HL-60/S4 (cell line): ENCODE measurements around the gene ACSF3.
"Not testable (repeated sequence)": the region's sequence is repeated elsewhere in the genome, so short reads cannot be mapped to it uniquely, and the experiment has no call there.

Experiments used
- in situ Hi-C: fragments of 300-500 bp; cut with MboI; formaldehyde crosslinking; loops from 2 replicates; pipeline ENCODE4 v1.14.3; 2022; ENCODE audit warnings: low sequenced_read_pairs

Gene ACSF3

DNA sequence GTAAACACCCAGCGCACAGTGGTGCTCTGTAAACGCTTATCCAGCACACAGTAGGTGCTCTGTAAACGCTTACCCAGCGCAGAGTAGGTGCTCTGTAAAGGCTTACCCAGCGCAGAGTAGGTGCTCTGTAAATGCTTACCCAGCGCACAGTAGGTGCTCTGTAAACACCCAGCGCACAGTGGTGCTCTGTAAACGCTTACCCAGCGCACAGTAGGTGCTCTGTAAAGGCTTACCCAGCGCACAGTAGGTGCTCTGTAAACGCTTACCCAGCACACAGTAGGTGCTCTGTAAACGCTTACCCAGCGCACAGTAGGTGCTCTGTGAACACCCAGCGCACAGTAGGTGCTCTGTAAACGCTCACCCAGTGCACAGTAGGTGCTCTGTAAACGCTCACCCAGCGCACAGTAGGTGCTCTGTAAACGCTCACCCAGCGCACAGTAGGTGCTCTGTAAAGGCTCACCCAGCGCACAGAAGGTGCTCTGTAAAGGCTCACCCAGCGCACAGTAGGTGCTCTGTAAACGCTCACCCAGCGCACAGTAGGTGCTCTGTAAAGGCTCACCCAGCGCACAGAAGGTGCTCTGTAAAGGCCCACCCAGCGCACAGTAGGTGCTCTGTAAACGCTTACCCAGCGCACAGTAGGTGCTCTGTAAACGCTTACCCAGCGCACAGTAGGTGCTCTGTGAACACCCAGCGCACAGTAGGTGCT lies 92.4 kb downstream of the ACSF3 start:
- in situ Hi-C loops, result not testable (repeated sequence)

DNA sequence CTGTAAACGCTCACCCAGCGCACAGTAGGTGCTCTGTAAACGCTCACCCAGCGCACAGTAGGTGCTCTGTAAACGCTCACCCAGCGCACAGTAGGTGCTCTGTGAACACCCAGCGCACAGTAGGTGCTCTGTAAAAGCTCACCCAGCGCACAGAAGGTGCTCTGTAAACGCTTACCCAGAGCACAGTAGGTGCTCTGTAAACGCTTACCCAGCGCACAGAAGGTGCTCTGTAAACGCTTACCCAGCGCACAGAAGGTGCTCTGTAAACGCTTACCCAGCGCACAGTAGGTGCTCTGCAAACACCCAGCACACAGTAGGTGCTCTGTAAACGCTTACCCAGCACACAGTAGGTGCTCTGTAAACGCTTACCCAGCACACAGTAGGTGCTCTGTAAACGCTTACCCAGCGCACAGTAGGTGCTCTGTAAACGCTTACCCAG lies 93.0 kb downstream of the ACSF3 start:
- in situ Hi-C loops, result not testable (repeated sequence)

DNA sequence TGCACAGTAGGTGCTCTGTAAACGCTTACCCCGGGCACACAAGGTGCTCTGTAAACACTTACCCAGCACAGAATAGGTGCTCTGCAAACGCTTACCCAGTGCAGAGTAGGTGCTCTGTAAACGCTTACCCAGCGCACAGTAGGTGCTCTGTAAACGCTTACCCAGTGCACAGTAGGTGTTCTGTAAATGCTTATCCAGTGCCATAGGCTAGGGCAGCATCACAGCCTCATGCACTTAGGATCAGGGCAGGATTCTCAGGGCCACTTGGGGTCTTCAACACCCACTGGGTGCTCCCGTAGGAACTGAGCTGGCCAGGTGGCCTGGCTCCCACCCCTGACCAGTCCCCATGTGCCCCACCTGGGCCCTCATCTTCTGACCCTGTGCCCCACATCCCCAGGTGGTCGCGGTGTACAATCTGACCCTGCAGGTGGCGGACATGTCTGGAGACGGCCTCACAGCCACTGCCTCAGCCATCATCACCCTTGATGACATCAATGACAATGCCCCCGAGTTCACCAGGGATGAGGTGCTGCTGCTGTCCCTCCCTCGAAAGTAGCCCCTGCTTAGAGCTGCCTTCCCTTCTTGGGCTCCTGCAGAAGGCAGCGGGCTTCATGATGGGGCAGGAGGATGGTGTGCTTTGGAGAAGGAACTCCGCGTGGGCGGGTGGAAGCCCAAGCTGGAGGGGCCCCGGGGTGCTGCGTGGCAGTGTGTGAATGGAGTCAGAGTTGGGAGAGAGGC lies 93.5 kb downstream of the ACSF3 start:
- in situ Hi-C loops, result no loop called here

- in situ Hi-C loops, result no loop called here
These were observed 94.2 kb downstream of the ACSF3 start for GRCh38 chr16:89187770-89188392.

DNA sequence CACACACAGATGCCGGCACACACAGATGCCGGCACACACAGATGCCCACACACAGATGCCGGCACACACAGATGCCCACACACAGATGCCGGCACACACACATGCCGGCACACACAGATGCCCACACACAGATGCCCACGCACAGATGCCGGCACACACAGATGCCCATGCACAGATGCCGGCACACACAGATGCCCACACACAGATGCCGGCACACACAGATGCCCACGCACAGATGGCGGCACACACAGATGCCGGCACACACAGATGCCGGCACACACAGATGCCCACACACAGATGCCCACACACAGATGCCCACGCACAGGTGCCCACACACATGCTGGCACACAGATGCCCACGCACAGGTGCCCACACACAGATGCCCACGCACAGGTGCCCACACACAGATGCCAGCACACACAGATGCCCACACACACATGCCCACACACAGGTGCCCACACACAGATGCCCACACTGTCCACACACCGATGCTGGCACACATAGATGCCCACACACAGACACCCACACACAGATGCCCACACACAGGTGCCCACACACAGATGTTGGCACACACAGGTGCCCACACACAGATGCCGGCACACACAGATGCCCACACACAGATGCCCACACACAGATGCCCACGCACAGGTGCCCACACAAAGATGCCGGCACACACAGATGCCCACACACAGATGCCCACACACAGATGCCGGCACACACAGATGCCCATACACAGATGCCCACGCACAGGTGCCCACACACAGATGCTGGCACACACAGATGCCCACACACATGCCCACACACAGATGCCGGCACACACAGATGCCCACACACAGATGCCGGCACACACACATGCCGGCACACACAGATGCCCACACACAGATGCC lies 95.1 kb downstream of the ACSF3 start:
- in situ Hi-C loops, result not testable (repeated sequence)

GRCh38 chr16:89189358-89190025 lies 95.8 kb downstream of the ACSF3 start:
- in situ Hi-C loops, result no loop called here

- in situ Hi-C loops, result no loop called here
These were observed 96.7 kb downstream of the ACSF3 start for GRCh38 chr16:89190150-89190958.

- in situ Hi-C loops, result no loop called here
These were observed 97.6 kb downstream of the ACSF3 start for GRCh38 chr16:89191033-89191900.

DNA sequence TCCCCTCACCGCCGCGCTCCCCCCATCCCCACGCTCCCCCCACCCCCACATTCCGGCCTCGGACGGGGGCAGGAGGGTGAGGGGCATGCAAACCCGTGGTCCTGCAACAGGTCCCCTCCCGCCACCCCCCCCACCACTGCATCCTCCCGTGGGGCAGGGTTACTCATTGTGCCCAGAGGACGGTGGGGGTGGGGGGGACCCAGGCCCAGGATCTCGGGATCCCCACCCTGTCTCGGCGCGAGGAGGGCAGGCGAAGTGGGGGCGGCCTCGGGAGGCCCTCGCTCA lies 98.2 kb downstream of the ACSF3 start:
- in situ Hi-C loops, result no loop called here

- in situ Hi-C loops, result not testable (repeated sequence)
These were observed 98.7 kb downstream of the ACSF3 start for GRCh38 chr16:89192186-89192955.

- in situ Hi-C loops, result no loop called here
These were observed 99.4 kb downstream of the ACSF3 start for GRCh38 chr16:89192956-89193575.

- in situ Hi-C loops, result no loop called here
These were observed 100.1 kb downstream of the ACSF3 start for GRCh38 chr16:89193576-89194293.

GRCh38 chr16:89194340-89195311 lies 101.0 kb downstream of the ACSF3 start:
- in situ Hi-C loops, result no loop called here

- in situ Hi-C loops, result no loop called here
These were observed 102.0 kb downstream of the ACSF3 start for GRCh38 chr16:89195521-89196171.

GRCh38 chr16:89197033-89197632 lies 103.5 kb downstream of the ACSF3 start:
- in situ Hi-C loops, result no loop called here
